ENCODE data around the gene ERCC5. TPM values are rescaled to one million over a fixed set of nuclear protein-coding genes. Genes with fewer than 3 reads are reported as not detected.

Gene ERCC5
- total and polyA plus RNA-seq, 3 donors from 2014 or later: 43.9 to 54.9 (median 49.9) TPM

DNA sequence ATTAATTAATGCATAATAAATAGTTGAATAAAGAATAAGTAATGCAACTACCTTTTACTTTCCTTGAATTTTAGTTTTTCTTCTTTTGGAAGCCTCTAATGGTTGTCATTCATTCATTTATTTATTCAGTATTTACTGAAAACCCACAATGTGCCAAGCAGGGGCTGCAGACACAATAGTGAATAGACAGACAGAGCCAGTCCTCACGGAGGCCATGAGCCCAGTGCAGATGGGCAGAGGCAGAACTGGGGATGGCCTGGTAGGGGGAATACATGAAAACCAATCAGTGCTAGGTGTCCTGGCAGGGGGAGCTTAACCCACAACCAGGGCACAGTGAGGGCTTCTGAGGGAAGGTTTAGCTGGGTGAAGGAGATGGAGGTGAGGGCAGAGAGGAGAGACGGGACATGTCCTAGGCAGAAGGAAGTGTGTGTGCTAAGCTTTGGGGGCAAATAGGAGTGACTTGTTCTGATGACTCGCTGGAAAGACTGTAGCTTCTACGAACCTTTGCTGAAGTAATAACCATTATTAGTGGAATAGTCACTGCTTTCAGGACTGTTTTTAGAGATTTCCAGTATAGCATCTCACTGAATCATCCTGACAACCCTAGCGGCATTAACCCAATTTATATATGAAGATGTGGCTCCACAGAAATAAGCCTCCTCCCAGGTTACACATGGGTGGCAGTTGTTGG is 55.9 kb downstream of the ERCC5 start:
- 91 to 93% methylated on average over 5 of the region's 5 CpGs for WGBS, 2 donors
- Histone ChIP-seq H3K36me3 (ENCODE audit: low read depth, missing control alignments) (no peaks in the 10 kb centered on the region), H3K4me1 (no peaks in the 10 kb centered on the region), H3K27me3 (no peaks in the 10 kb centered on the region), H3K4me3 (no peak overlapping the region), H3K27ac (no peak overlapping the region), H3K9me3 (no peaks in the 10 kb centered on the region)
- intact Hi-C loops (cut with DNase I; ENCODE audit: low total_unique reads): no loop called here
- TF ChIP-seq POLR2A (IDR thresholded peaks at IDR 0.05) (no peak), CTCF (IDR thresholded peaks at IDR 0.05) (no peak)
- no peak for DNase-seq

DNA sequence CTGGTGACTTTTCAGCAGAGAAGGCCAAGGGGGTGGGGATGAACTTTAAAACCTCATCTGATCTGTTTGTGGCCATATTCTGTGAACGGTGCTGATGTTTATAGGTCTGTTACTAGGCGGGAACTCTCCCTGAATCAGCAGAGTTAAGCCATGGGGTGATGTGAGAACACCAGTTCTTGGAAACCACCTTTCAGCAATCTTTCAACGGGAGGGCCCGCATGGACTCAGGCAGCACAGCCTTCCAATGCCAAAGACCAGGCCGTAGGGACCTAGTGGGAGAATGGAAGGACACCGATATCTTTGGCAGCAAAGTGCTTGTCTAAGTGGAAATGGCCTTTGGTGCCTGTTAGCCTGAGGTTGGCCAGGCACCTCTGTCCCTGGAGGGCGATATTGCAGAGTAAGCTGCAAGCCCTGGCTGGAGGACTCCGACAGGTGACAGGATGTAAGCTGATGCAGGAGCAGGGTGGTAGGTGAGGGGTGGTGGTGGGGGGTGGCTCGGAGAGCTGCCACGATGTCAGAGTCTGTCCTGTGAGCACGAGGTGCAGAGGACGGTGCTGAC is 57.0 kb downstream of the ERCC5 start:
- Histone ChIP-seq H3K9me3 (no peaks in the 10 kb centered on the region), H3K27me3 (no peaks in the 10 kb centered on the region), H3K4me3 (no peak overlapping the region), H3K27ac (no peak overlapping the region), H3K36me3 (ENCODE audit: low read depth, missing control alignments) (no peaks in the 10 kb centered on the region), H3K4me1 (no peaks in the 10 kb centered on the region)
- WGBS, 2 donors: 72 to 79% methylated on average over 9 to 12 of the region's 12 CpGs
- TF ChIP-seq POLR2A (IDR thresholded peaks at IDR 0.05) (no peak), CTCF (IDR thresholded peaks at IDR 0.05) (no peak)
- intact Hi-C loops (cut with DNase I; ENCODE audit: low total_unique reads): no loop called here
- no peak for DNase-seq

- Histone ChIP-seq H3K27ac (no peak overlapping the region), H3K27me3 (no peaks in the 10 kb centered on the region), H3K4me3 (no peak overlapping the region), H3K4me1 (no peaks in the 10 kb centered on the region), H3K9me3 (no peaks in the 10 kb centered on the region), H3K36me3 (ENCODE audit: low read depth, missing control alignments) (no peaks in the 10 kb centered on the region)
- DNase-seq: no peak
- 50 to 57% methylated on average over 14 of the region's 14 CpGs for WGBS, 2 donors
- TF ChIP-seq POLR2A (IDR thresholded peaks at IDR 0.05) (no peak), CTCF (IDR thresholded peaks at IDR 0.05) (peak in 2 of 3 experiments; percentile 29 to 44)
- intact Hi-C loops (cut with DNase I; ENCODE audit: low total_unique reads): no loop called here
Measured at GRCh38 chr13:102903659-102904407, 58.0 kb downstream of the ERCC5 start.

- TF ChIP-seq POLR2A (IDR thresholded peaks at IDR 0.05): no peak
- no peak for TF ChIP-seq CTCF (IDR thresholded peaks at IDR 0.05)
- H3K27me3 ChIP-seq: no peaks in the 10 kb centered on the region
- 85 to 90% methylated on average over 4 to 5 of the region's 5 CpGs for WGBS, 2 donors
Measured at GRCh38 chr13:102904408-102904862, 58.6 kb downstream of the ERCC5 start.

More at GRCh38 chr13:102904408-102904862, 58.6 kb downstream of the ERCC5 start:
- Histone ChIP-seq H3K4me3 (no peak overlapping the region), H3K9me3 (no peaks in the 10 kb centered on the region), H3K36me3 (ENCODE audit: low read depth, missing control alignments) (no peaks in the 10 kb centered on the region), H3K27ac (no peak overlapping the region), H3K4me1 (no peaks in the 10 kb centered on the region)
- intact Hi-C loops (cut with DNase I; ENCODE audit: low total_unique reads): no loop called here
- no peak for DNase-seq
